NCI-H2171 (cell line): Measurements from ENCODE around the gene HIVEP1.
"Not testable (repeated sequence)": the region's sequence is repeated elsewhere in the genome, so short reads cannot be mapped to it uniquely, and the experiment has no call there.

ENCODE experiments used
- DNase-seq: peaks from one replicate; lab custom pipeline; 2025; lab: John Stamatoyannopoulos, UW

HIVEP1 gene

DNA sequence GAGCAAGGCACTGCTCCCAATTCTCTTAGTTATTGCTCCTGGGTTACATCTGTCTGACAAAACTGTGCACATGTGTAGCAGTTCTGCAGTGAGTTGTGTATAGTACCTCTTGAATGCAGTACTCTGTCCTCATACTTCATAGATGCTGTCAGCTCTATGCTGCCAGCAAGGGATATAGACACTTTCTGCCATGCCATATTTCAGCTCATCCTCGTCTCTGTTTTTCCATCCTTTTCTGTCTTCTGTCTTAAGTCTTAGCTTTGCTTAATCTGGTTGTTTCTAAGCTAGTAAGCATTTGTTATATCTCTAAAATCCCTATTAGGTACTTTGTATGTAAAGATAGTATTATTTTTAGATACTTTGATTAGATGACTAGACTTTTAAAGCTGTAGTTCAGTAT, 76.4 kb downstream of the HIVEP1 start:
- DNase-seq: no peak

DNA sequence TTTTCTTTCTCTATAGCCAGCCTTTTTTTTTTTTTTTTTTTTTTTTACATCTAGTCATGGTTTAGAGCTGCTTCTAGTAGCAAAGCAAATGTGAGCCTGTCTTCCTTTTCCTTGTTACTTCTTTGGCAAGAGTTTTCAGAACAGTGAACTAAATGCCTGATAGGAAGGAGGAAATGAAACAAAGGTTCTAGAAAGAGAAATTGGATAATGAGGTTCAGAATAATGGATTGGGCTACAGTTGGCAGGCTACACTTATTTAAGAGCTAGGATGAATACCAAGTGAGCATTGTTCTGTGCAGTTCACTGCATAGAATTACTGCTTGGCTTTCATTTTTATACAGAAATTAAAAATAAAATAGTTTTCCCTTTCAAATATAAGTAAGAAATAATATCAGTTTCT, 78.6 kb downstream of the HIVEP1 start:
- no peak for DNase-seq

DNA sequence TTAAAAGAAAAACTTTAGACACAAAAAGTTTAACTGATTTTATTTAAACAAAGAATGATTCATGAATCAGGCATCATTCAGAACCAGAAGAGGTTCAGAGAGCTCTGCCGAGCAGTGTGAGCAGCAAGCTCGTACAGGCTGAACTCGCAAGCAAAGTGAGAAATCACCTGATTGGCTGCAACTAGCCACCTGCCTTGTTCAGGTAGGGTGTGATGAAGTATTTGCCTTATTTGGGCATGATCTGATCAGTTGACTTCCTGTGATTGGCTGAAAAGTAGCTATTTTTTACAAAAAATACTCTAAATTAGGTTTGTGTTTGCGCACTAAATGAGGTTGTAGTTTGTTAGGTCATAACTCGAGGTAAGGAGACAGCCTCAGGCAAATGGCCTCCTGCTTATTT, 80.7 kb downstream of the HIVEP1 start:
- DNase-seq: no peak

DNA sequence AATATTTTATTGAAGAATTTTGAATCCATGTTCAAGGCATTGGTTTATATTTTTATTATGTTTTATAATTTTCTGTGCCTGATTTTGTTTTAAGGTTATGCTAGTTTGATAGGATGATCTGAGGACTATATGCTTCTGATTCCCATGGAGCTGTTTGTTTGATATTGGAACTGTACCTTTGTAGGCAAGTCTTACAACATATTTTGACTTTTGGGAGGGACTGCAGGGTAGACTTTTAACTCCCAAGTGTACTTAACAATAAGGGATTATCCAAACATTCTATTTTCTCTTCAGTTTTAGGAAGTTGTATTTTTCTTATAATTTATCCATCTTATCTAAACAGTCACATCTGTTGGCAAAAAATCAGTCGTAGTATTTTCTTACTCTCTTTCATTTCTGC, 82.6 kb downstream of the HIVEP1 start:
- no peak for DNase-seq

DNA sequence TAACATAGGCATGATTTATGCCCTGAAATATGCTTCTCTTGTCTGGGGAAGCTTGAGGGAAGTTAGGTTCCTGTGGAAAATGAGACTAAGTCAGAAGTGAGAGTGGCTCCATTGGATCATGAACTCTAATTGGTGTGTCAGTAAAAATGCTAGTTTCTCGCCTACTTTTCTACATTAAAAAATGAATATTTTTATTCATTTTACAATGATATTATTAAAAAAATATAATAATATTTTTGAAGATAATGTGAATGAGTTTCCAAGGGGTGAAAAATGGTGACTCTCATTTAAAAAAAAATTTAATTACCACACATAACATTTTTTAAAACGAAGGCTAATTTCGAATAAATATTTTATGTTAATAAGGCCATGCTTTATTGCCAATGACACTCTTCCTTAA, 84.2 kb downstream of the HIVEP1 start:
- no peak for DNase-seq

DNA sequence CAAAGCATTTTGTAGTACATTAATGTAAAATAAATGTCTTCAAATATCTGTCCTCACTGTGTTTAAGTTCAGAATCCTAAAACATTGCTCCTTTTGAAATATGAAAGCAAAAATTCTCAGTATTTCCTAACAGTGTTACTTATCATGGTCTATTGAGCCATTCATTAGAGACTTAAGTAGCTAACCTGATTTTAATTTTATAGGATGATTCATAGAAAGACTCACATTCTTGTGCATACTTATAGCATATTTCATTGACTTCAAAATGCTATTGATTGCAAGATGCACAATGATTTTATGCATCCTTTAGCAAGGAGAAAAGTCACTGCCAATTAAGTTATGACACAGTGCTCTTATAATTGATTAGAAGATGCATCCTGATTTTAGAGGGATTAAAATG, 85.7 kb downstream of the HIVEP1 start:
- DNase-seq: no peak

DNA sequence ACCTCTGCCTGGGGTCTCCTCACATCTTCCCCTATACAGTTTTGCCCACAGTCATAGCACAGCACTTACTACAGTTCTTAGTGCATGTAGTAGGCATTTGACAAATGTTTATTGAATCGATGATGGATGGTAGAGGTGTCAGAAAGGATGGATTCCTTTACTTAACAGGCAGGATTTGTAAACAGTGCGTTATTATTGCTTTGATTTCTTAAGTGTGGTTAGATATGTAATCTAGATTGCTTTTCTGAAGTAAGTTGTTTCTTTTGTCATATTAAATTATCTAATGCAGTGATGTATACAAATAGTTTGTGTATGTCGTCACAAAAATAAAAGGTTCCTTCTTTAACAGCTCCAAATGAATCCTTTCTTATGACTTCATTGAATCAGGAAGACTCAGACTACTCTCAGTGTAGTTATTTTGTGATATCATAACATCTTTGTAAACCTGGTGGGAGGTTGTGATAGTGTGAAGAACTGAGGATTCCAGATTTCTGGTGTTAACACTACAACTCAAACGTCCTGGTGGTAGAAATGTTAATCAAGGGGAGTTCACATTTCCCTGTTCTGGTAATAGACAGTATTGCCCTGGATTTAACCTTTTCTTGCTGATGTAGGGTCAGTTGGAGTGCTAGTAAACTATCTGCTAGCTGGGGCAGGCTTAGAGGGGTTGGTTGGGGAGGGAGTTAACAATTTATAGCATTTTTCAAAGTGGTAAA, 87.7 kb downstream of the HIVEP1 start:
- no peak for DNase-seq

DNA sequence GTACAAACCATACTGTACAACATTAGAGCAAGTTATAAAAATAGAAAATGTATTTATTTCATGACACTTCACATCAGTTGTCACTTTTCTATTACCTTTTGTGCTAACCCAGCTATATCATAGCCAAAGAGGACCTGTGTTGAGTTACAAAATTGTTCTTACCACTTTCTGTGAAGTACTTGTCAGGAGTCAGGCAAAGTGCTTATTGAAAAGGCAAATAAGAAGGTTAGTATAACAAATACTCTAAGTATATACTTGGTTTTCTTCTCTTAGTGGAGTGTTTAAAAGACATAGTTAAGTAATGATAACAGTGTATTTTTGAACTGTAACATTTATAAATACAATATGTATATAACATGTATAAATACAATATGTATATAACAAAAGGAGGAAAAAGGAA, 88.9 kb downstream of the HIVEP1 start:
- no peak for DNase-seq

DNA sequence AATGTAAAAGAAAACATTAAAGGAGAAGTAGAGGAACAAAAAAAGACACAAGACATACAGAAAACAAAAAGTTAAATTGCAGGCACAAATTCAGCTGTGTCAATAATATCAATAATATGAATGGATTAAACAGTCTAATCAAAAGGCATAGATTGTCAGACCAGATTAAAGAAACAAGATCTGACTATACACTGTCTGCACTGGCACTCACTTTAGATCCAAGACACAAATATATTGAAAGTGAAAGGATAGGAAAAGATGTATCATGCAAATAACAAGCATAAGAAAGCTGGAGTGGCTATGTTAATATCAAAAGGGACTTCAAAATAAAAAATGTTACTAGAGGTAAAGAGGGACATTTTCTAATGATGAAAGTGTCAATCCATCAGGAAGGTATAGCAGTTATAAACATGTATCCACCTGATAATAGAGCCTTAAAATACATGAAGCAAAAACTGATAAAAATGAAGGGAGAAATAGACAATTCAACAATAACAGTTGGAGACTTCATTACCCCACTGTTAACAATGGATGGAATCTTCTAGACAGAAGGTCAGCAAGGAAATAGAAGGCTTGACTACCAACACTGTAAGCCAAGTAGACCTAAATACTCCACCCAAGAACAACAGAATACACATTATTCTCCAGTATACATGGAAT, 89.7 kb downstream of the HIVEP1 start:
- DNase-seq: no peak

DNA sequence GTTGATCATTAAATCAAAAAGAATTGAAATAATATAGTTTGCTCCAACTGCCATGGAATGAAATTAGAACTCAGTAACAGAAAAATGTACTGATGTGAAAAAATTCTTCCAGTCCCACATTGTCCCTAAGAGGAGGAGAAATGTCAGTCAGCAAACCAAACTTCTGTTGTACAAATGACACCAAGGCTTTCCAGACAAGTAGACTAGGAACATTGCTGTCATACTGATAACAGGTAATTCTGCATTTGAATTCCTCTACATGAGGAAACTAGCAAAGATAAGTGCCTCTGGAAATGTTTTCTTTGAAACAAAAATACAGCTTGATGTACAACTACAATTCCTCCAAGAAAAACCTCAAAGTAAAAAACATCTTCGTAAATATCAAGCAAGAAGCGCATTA, 90.2 kb downstream of the HIVEP1 start:
- DNase-seq: no peak

DNA sequence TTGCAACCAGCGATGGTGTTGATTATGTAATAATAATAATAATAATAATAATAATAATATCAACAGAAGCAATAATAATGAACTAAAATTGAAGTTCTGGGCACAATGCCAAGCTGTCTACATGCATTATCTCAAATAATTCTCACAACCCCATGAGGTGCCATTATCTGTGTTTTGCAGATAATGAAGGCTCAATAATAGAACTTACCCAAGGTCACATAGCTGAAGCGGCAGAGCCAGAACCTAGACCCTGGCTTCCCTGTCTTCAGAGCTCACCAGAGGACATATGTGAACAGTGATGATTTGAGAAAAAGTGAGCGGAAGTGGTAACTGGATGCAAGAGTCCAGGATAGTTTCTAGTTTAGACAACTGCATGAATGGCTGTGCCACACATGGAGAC, 91.0 kb downstream of the HIVEP1 start:
- DNase-seq: no peak

DNA sequence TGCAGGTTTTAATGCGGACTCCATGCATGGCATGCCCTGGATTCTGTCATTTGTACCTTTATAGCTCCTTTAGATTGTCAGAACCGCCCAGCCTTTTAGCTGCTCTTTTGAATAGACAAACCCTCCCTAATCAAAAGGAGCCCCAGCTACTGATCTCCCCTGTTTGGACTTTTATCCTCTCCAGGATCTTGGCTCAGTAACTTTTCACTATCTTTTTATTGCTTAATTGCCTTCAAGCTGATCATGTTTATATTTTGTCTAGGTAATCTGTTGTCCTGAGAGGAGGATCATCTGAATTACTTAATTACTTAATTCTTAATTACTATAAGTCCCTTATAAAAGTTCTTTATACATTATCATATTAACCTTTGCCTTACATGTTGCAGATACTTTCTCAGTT, 93.2 kb downstream of the HIVEP1 start:
- DNase-seq: no peak

DNA sequence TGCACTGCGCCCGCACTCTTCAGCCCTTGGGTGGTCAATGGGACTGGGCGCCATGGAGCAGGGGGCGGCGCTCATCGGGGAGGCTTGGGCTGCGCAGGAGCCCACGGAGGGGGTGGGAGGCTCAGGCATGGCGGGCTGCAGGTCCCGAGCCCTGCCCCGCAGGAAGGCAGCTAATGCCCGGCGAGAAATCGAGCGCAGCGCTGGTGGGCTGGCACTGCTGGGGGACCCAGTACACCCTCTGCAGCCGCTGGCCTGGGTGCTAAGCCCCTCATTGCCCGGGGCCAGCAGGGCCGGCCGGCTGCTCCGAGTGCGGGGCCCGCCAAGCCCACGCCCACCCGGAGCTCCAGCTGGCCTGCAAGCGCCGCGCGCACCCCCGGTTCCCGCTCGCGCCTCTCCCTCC, 96.3 kb downstream of the HIVEP1 start:
- not testable (repeated sequence) for DNase-seq

DNA sequence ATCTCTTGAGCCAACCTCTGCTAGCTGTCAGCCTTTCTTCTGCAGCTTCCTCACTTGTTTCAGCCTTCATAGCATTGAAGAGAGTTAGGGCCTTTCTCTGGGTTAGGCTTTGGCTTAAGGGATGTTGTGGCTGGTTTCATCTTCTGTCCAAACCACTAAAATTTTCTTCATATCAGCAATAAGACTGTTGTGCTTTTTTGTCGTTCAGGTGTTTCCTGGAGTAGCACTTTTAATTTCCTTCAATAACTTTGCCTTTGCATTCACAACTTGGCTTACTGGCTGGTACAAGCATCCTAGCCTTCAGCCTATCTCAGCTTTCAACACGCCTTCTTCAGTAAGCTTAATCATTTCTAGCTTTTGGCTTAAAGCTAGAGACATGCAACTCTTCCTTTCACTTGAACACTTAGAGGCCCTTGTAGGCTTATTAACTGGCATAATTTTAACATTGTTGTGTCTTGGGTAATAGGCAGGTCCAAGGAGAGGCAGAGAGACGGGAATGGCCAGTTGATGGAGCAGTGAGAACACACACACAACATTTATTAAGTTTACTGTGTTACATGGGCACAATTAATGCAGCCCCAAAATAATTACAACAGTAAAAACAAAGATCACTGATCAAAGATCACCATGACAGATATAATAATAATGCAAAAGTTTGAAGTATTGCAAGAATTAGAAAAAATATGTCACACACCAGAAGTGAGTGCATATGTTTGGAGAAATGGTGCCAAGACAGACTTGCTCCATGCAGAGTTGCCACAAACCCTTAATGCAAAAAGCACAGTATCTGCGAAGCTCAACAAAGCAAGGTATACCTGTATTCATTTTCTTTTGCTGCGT, 98.6 kb downstream of the HIVEP1 start:
- no peak for DNase-seq

DNA sequence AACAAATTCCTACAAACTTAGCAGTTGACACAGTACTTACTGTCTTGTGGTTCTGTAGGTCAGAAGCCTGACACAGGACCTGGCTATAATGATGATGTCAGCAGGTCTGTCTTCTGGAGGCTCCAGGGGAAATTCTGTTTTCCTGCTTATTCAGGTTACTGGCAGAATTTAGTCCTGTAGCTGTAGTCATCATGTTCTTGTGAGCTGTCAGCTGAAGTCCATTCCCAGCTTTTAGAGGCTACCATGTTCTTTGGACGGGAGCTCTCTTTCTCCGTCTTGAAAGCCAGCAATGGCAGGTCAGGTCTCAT, 99.2 kb downstream of the HIVEP1 start:
- DNase-seq: no peak

DNA sequence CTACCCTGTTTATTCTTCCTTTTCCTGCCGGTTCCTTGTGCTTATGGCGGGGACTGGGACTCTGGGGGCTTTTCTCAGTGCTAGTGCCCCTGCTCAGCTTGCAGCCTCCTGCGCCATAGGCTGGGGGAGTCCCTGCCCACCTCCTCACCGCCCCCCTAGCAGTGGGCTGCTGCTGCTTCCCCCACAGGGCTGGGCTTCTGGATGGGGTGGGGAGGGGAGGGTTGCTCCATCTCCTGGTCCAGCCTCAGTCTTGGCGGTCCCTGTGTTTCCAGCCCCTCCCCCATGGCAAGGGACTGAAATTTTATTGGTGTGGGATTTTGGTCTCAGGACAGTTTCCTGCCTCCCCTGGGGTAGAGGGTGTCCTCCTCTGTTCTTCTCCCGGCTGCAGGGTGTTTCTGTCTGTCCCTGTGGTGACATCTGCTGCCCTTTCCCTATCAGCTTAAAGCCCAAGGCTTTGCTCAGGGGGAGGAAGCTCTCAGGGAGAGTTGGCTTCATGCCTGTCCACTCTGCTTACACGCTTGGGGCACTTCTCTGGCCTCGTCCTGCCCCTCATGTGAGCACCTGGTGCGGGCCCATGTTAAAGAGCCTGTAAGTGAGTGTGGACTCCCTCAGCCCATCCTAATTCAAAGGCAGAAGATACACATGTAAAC, 100.6 kb downstream of the HIVEP1 start:
- DNase-seq: no peak

DNA sequence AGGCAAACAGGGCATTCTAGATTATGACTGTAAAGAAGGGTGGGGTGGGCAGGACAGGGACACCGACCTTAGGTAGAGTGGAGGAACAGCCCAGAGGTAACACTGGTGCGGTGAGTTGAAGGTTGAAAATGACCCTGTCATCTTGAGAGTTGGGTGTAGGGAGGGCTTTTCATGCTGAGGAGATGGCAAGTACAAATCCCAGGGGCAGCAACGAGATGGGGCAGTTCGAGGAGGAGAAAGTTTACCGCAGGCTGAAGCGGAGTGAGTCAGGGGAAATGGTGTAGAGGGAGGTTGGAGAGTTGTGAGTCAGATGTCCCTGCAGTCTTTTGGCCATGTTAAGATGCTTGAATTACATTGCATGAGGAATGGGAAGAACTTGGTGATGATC, 101.1 kb downstream of the HIVEP1 start:
- no peak for DNase-seq

DNA sequence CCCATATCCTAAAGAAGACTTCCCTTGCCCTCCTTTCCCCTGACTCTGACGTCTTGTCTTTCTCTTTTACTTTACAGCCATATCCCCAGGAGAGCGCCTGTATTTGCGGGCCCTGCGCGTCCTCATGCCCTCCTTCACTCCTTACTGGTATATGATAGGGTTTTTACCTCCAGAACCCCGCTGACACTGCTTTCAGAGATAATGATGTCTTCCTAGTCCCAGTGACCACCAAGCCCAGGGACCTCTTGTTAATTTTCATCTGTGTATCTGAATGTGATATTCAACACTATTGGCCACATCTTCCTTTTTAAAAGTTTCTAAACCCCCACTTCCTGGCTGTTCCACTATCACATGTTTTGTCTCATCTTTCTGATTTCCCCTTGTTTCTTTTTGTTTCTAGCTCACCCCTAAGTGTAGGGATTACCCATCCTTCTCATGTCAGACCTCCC, 102.0 kb downstream of the HIVEP1 start:
- no peak for DNase-seq

DNA sequence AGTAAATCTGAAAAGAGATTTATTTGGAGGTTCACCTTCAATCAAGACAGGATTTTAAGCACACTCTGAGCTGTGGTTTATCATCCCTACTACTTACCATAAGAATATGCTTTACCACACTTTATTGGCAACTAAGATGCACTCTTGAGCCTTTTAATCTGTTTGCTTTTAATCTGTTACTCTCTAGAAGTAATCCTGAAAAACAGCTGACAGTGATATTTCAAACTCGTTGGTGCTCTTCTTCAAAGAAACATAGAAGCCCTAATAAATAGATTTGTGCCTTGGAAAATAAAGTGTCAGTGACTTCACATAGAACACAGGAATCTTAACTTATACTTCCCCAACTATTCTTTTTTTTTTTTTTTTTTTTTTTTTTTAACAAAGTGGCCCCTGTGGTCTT, 102.9 kb downstream of the HIVEP1 start:
- DNase-seq: no peak

DNA sequence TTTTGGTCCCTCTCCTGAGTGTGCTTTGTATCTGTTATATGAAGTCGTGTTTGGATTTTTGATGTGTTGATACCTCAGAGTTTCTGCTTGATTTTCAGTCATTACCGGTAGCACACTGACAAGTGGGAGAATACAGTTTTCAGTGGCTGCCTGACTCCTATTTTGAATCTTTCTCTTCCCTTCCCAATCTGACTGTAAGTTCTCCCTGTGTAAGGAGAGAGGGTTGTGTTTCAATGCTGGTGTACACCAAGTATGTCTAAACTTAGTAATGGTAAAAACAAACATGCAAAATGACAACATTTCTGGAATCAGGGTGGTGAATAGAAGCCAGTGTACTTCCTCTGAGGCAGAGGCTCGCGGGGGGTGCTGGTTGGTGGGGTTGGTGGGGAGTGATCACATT, 103.4 kb downstream of the HIVEP1 start:
- DNase-seq: no peak

DNA sequence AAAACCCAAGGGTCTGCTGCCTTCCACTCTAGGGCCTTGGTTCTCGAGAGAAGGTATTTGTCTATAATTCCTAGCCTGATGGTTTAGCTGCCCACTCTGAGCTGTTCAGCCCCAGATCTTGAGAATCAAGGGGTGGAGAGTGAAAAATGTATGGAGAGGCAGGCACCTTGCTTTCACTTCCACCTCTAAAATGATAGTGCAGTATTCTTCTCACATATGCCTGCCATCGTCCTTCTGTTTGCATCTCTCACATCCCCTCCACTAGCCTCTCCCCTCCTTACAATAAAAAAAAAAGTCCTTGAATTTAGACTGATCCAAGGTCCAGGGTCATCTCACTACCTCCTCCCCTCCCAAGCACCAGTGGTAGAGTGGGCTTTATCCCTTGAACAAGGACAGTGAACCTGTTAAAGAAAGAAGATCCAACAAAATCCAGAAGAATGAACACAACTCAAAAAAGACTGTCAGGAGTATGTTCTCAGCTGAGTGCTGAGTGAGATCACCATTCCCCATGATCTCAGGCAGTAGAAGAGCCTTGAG, 104.2 kb downstream of the HIVEP1 start:
- no peak for DNase-seq

DNA sequence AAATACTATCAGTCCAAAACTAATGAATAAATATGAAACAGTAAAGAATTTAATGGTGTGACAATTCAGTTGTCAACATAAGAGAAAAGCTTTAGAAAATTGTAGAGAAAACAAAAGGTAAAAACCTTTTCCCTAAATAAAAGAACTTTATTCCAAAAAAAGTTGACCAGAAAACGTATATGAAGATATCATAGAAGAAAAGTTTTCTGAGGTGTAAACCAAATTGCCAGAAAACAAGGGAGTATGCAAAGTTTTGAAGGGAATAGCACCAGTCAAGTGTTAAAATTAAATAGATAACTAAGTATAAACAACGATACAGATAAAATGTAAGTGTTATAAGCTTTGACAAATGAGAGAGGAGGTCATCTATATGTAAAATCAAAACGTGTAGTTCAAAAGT, 104.9 kb downstream of the HIVEP1 start:
- no peak for DNase-seq

DNA sequence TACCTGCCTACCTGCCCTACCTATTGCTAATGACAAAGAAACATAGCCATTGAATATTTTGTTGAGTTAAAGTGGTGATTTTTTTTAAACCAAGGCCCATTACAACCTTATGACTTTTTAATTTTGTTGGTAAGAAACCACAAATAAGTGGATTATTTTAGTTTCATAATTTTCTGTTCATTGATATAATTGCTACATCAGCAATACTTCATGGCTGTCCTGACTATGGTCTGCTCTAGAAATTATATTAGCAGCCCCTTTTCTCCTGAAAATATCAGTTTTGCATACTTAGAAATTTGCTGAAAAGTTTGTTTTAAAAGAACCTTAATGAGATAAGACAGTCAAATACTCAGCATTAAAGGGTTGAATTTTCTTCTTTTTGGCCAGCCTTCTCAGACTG, 106.5 kb downstream of the HIVEP1 start:
- no peak for DNase-seq
